ENCODE data around the gene NPW. TPM values are rescaled to one million over a fixed set of nuclear protein-coding genes. Genes with fewer than 3 reads are reported as not detected.

The NPW gene
- total and polyA plus RNA-seq, 2 experiments from 2014 or later: 3.0 TPM; not detected in 1

DNA sequence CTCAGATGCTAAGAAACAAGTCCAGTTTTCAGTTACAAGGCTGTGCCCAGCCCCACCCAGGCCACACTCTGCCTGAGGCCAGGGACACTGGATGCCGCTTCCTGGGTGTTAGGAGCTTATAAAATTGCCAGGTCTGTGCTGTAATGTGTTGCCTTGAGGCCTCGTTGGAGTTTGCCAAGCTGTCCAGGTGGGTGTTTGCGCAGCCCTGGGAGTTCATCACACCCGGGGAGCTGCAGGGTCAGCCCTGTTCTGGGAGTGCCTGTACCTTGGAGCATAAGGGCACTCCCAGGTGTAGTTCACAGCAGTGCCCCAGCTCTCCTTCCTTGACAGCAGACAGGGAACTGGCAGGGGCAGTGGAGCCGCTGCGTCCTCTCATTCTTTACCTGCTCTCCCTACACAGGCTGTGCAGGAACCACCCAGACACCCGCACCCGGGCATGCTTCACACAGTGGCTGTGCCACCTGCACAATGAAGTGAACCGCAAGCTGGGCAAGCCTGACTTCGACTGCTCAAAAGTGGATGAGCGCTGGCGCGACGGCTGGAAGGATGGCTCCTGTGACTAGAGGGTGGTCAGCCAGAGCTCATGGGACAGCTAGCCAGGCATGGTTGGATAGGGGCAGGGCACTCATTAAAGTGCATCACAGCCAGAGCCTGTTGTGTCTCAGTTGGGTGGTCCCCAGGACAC is 34.0 kb upstream of the NPW start:
- Histone ChIP-seq H4K20me1 (ENCODE audit: insufficient read depth) (no peaks in the 10 kb centered on the region), H3K9me2 (ENCODE audit: insufficient read depth) (no peaks in the 10 kb centered on the region), H3F3A (ENCODE audit: insufficient read depth) (peaks cover 9% of the 10 kb centered on the region), H2AFZ (no peak overlapping the region), H3K9ac (peak overlapping the region; percentile 82; the same call in 1 of the 2 replicates), H3K79me2 (ENCODE audit: insufficient read depth) (peaks cover 9% of the 10 kb centered on the region; the same call in 1 of the 2 replicates), H3K4me1 (ENCODE audit: insufficient read depth) (no peaks in the 10 kb centered on the region), H3K27ac (no peak overlapping the region), H3K36me3 (ENCODE audit: low read depth) (no peaks in the 10 kb centered on the region), H3K27me3 (replicated peaks; ENCODE audit: insufficient read depth) (peaks cover 24% of the 10 kb centered on the region), H3K4me2 (ENCODE audit: unreplicated experiment) (peak overlapping the region; percentile 91), H3K4me3 (no peak overlapping the region; the same call in 1 of the 2 replicates), H3K9me3 (ENCODE audit: low read depth) (no peaks in the 10 kb centered on the region)
- in situ Hi-C loops (cut with MboI): no loop called here
- DNase-seq: no peak
- WGBS, 2 experiments (ENCODE audit: low coverage in 1 of 2, low lambda C conversion rate in 2 of 2, missing lambda C conversion rate in 2 of 2): 92 to 94% methylated on average over 14 of the region's 14 CpGs
- no peak for TF ChIP-seq EZH2 (IDR thresholded peaks at IDR 0.05; ENCODE audit: insufficient read depth, poor library complexity, severe bottlenecking)

GRCh38 chr16:1987198-1987597 is 32.4 kb upstream of the NPW start:
- Histone ChIP-seq H3K27me3 (replicated peaks; ENCODE audit: insufficient read depth) (peaks cover 21% of the 10 kb centered on the region; the same call in 1 of the 2 replicates), H3K4me2 (ENCODE audit: unreplicated experiment) (no peak overlapping the region), H3K4me3 (no peak overlapping the region), H3K9me2 (ENCODE audit: insufficient read depth) (no peaks in the 10 kb centered on the region), H3K79me2 (ENCODE audit: insufficient read depth) (peaks cover 9% of the 10 kb centered on the region; the same call in 1 of the 2 replicates), H2AFZ (no peak overlapping the region), H3K27ac (no peak overlapping the region), H4K20me1 (ENCODE audit: insufficient read depth) (no peaks in the 10 kb centered on the region), H3K4me1 (ENCODE audit: insufficient read depth) (no peaks in the 10 kb centered on the region), H3F3A (ENCODE audit: insufficient read depth) (peaks cover 9% of the 10 kb centered on the region), H3K9ac (no peak overlapping the region), H3K36me3 (ENCODE audit: low read depth) (no peaks in the 10 kb centered on the region), H3K9me3 (ENCODE audit: low read depth) (no peaks in the 10 kb centered on the region)
- TF ChIP-seq EZH2phosphoT487 (IDR thresholded peaks at IDR 0.05; ENCODE audit: insufficient read depth, low read depth): no peak
- TF ChIP-seq EZH2 (IDR thresholded peaks at IDR 0.05; ENCODE audit: insufficient read depth, poor library complexity, severe bottlenecking): no peak
- in situ Hi-C loops (cut with MboI): no loop called here
- no peak for DNase-seq
- WGBS, 2 experiments (ENCODE audit: low coverage in 1 of 2, low lambda C conversion rate in 2 of 2, missing lambda C conversion rate in 2 of 2): 95 to 98% methylated on average over 9 to 10 of the region's 10 CpGs

- TF ChIP-seq EZH2phosphoT487 (IDR thresholded peaks at IDR 0.05; ENCODE audit: insufficient read depth, low read depth): no peak
- peak; percentile 75 for TF ChIP-seq EZH2 (IDR thresholded peaks at IDR 0.05; ENCODE audit: insufficient read depth, poor library complexity, severe bottlenecking)
- no peak within 1 kb of the TSS for H2AFZ ChIP-seq
- H4K20me1 ChIP-seq (ENCODE audit: insufficient read depth): no peaks in the 10 kb centered on the region
- peaks cover 21% of the 10 kb centered on the region; the same call in 1 of the 2 replicates for H3K27me3 ChIP-seq (replicated peaks; ENCODE audit: insufficient read depth)
- no peak within 1 kb of the TSS for H3K27ac ChIP-seq
- no peaks in the 10 kb centered on the region for H3K9me2 ChIP-seq (ENCODE audit: insufficient read depth)
- H3K4me3 ChIP-seq: no peak within 1 kb of the TSS
- in situ Hi-C loops (cut with MboI): no loop called here
- no peaks in the 10 kb centered on the region for H3K4me1 ChIP-seq (ENCODE audit: insufficient read depth)
- H3K4me2 ChIP-seq (ENCODE audit: unreplicated experiment): no peak within 1 kb of the TSS
- 5 to 10% methylated on average over 32 to 50 of the region's 67 CpGs for WGBS, 2 experiments (ENCODE audit: low coverage in 1 of 2, low lambda C conversion rate in 2 of 2, missing lambda C conversion rate in 2 of 2)
- H3K9ac ChIP-seq: no peak within 1 kb of the TSS
- H3K79me2 ChIP-seq (ENCODE audit: insufficient read depth): peaks cover 9% of the 10 kb centered on the region; the same call in 1 of the 2 replicates
- no peaks in the 10 kb centered on the region for H3K9me3 ChIP-seq (ENCODE audit: low read depth)
- peaks cover 10% of the 10 kb centered on the region; the same call in 1 of the 2 replicates for H3F3A ChIP-seq (ENCODE audit: insufficient read depth)
- peak; percentile 66 for DNase-seq
- H3K36me3 ChIP-seq (ENCODE audit: low read depth): no peaks in the 10 kb centered on the region
Measured at GRCh38 chr16:1989209-1990100, 30.1 kb upstream of the NPW start, which contains the start of gene SYNGR3. Gene SYNGR3 (plus strand): TSS chr16:1989970. CDS start chr16:1990103, 133 bp downstream.

GRCh38 chr16:1990101-1990350 is 29.6 kb upstream of the NPW start:
- no peak for DNase-seq
- H3K4me3 ChIP-seq: no peak overlapping the region
- no peaks in the 10 kb centered on the region for H3K9me2 ChIP-seq (ENCODE audit: insufficient read depth)
- in situ Hi-C loops (cut with MboI): no loop called here
- no peaks in the 10 kb centered on the region for H4K20me1 ChIP-seq (ENCODE audit: insufficient read depth)
- no peak overlapping the region for H3K4me2 ChIP-seq (ENCODE audit: unreplicated experiment)
- no peak overlapping the region for H3K9ac ChIP-seq
- peaks cover 21% of the 10 kb centered on the region; the same call in 1 of the 2 replicates for H3K27me3 ChIP-seq (replicated peaks; ENCODE audit: insufficient read depth)
- no peaks in the 10 kb centered on the region for H3K36me3 ChIP-seq (ENCODE audit: low read depth)
- peaks cover 8% of the 10 kb centered on the region; the same call in 1 of the 2 replicates for H3K79me2 ChIP-seq (ENCODE audit: insufficient read depth)
- WGBS, 2 experiments (ENCODE audit: low coverage in 1 of 2, low lambda C conversion rate in 2 of 2, missing lambda C conversion rate in 2 of 2): 0 to 10% methylated on average over 7 to 23 of the region's 25 CpGs
- no peak overlapping the region for H3K27ac ChIP-seq
- H3K9me3 ChIP-seq (ENCODE audit: low read depth): no peaks in the 10 kb centered on the region
- no peak overlapping the region for H2AFZ ChIP-seq
- peaks cover 10% of the 10 kb centered on the region; the same call in 1 of the 2 replicates for H3F3A ChIP-seq (ENCODE audit: insufficient read depth)
- no peaks in the 10 kb centered on the region for H3K4me1 ChIP-seq (ENCODE audit: insufficient read depth)
- TF ChIP-seq EZH2phosphoT487 (IDR thresholded peaks at IDR 0.05; ENCODE audit: insufficient read depth, low read depth): no peak

Data from GM23248 (cell line).